Tibial artery (tissue), 4 donors: Measurements from ENCODE around the gene C8A.

ENCODE experiments used
- DNase-seq, 2 donors: peaks; one replicate each; pipeline ENCODE4 v3.0.0-alpha.2; 2019
- H3K27ac ChIP-seq, 2 donors: fragments of 200-600 bp; sonication (generic) in 1 of 2; 1 replicate in 1 of 2; 2 replicates in 1 of 2; pipeline ENCODE4 v1.5.1; 2018 to 2019; ENCODE audit warnings: mild to moderate bottlenecking in 1 of 2
- H3K27me3 ChIP-seq, 2 donors: fragments of 200-600 bp; sonication (generic) in 1 of 2; one replicate each; pipeline versions ENCODE4 v1.5.1 to v1.6.0; 2016 to 2019
- H3K36me3 ChIP-seq, 3 donors: fragments of 200-600 bp; sonication (generic) in 2 of 3; one replicate each; pipeline ENCODE4 v1.5.1; 2016 to 2019; ENCODE audit warnings: mild to moderate bottlenecking in 2 of 3
- H3K4me1 ChIP-seq, 4 donors: fragments of 200-600 bp; sonication (generic) in 2 of 4; 1 replicate in 3 of 4; 2 replicates in 1 of 4; pipeline ENCODE4 v1.5.1; 2016 to 2019
- H3K4me3 ChIP-seq, 2 donors: fragments of 200-600 bp; sonication (generic) in 1 of 2; 1 replicate in 1 of 2; 2 replicates in 1 of 2; pipeline ENCODE4 v1.5.1; 2018 to 2019; ENCODE audit warnings: mild to moderate bottlenecking in 2 of 2
- H3K9me3 ChIP-seq, 3 donors: fragments of 200-600 bp; sonication (generic) in 1 of 3; one replicate each; pipeline ENCODE4 v1.5.1; 2016 to 2019
- CTCF ChIP-seq, 2 experiments: fragments of 200-600 bp in 1 of 2; fragments of 450-650 bp in 1 of 2; IDR thresholded peaks; one replicate each; pipeline ENCODE4 v1.5.1; 2017 to 2019; ENCODE audit warnings: antibody characterized with exemption in 2 of 2, mild to moderate bottlenecking in 1 of 2, moderate library complexity in 1 of 2
- intact Hi-C: fragments of 100-400 bp; cut with DNase I; formaldehyde crosslinking; loops from one replicate; pipeline ENCODE4 v1.15.0; 2023; ENCODE audit warnings: low total_unique reads

The C8A gene

GRCh38 chr1:56849750-56850149 is 4.8 kb upstream of the C8A start:
- Histone ChIP-seq H3K9me3 (no peaks in the 10 kb centered on the region), H3K4me3 (no peak overlapping the region), H3K27me3 (no peaks in the 10 kb centered on the region), H3K4me1 (no peaks in the 10 kb centered on the region), H3K36me3 (no peaks in the 10 kb centered on the region), H3K27ac (no peak overlapping the region)
- TF ChIP-seq CTCF (IDR thresholded peaks at IDR 0.05): no peak
- intact Hi-C loops: no loop called here
- DNase-seq: no peak

GRCh38 chr1:56850411-56850810 is 4.2 kb upstream of the C8A start:
- H3K27me3 ChIP-seq: no peaks in the 10 kb centered on the region
- intact Hi-C loops: no loop called here
- H3K4me3 ChIP-seq: no peak overlapping the region
- H3K4me1 ChIP-seq: no peaks in the 10 kb centered on the region
- DNase-seq: no peak
- H3K27ac ChIP-seq: no peak overlapping the region
- H3K36me3 ChIP-seq: no peaks in the 10 kb centered on the region
- TF ChIP-seq CTCF (IDR thresholded peaks at IDR 0.05): no peak
- no peaks in the 10 kb centered on the region for H3K9me3 ChIP-seq

GRCh38 chr1:56850922-56851321 is 3.7 kb upstream of the C8A start:
- no peak for DNase-seq
- Histone ChIP-seq H3K4me3 (no peak overlapping the region), H3K4me1 (no peaks in the 10 kb centered on the region), H3K36me3 (no peaks in the 10 kb centered on the region), H3K9me3 (no peaks in the 10 kb centered on the region), H3K27me3 (no peaks in the 10 kb centered on the region), H3K27ac (no peak overlapping the region)
- intact Hi-C loops: no loop called here
- no peak for TF ChIP-seq CTCF (IDR thresholded peaks at IDR 0.05)

- TF ChIP-seq CTCF (IDR thresholded peaks at IDR 0.05): no peak
- no peaks in the 10 kb centered on the region for H3K36me3 ChIP-seq
- intact Hi-C loops: no loop called here
- H3K27me3 ChIP-seq: no peaks in the 10 kb centered on the region
- no peaks in the 10 kb centered on the region for H3K9me3 ChIP-seq
- H3K4me3 ChIP-seq: no peak overlapping the region
- no peak for DNase-seq
- no peaks in the 10 kb centered on the region for H3K4me1 ChIP-seq
- H3K27ac ChIP-seq: no peak overlapping the region
These were observed 2.1 kb upstream of the C8A start for GRCh38 chr1:56852476-56852875.

GRCh38 chr1:56855190-56855589 is 593 bp downstream of the C8A start:
- Histone ChIP-seq H3K9me3 (no peaks in the 10 kb centered on the region), H3K27me3 (no peaks in the 10 kb centered on the region), H3K27ac (no peak overlapping the region), H3K4me1 (no peaks in the 10 kb centered on the region), H3K36me3 (no peaks in the 10 kb centered on the region), H3K4me3 (no peak overlapping the region)
- DNase-seq: no peak
- intact Hi-C loops: no loop called here
- TF ChIP-seq CTCF (IDR thresholded peaks at IDR 0.05): no peak

GRCh38 chr1:56856186-56856585 is 1.6 kb downstream of the C8A start:
- intact Hi-C loops: no loop called here
- no peak for TF ChIP-seq CTCF (IDR thresholded peaks at IDR 0.05)
- Histone ChIP-seq H3K27ac (no peak overlapping the region), H3K9me3 (no peaks in the 10 kb centered on the region), H3K4me1 (no peaks in the 10 kb centered on the region), H3K36me3 (no peaks in the 10 kb centered on the region), H3K27me3 (no peaks in the 10 kb centered on the region), H3K4me3 (no peak overlapping the region)
- DNase-seq: no peak
